ENCODE data around the gene CXorf58.

GRCh38 chrX:23919148-23919547, 11.3 kb downstream of the CXorf58 start:
- TF ChIP-seq TAF1 (IDR thresholded peaks at IDR 0.05; ENCODE audit: borderline replicate concordance, insufficient read depth, low read length): no peak
- no peak for TF ChIP-seq SIN3A (IDR thresholded peaks at IDR 0.05; ENCODE audit: borderline replicate concordance, insufficient read depth, low read length)
- TF ChIP-seq, protein P1, sequence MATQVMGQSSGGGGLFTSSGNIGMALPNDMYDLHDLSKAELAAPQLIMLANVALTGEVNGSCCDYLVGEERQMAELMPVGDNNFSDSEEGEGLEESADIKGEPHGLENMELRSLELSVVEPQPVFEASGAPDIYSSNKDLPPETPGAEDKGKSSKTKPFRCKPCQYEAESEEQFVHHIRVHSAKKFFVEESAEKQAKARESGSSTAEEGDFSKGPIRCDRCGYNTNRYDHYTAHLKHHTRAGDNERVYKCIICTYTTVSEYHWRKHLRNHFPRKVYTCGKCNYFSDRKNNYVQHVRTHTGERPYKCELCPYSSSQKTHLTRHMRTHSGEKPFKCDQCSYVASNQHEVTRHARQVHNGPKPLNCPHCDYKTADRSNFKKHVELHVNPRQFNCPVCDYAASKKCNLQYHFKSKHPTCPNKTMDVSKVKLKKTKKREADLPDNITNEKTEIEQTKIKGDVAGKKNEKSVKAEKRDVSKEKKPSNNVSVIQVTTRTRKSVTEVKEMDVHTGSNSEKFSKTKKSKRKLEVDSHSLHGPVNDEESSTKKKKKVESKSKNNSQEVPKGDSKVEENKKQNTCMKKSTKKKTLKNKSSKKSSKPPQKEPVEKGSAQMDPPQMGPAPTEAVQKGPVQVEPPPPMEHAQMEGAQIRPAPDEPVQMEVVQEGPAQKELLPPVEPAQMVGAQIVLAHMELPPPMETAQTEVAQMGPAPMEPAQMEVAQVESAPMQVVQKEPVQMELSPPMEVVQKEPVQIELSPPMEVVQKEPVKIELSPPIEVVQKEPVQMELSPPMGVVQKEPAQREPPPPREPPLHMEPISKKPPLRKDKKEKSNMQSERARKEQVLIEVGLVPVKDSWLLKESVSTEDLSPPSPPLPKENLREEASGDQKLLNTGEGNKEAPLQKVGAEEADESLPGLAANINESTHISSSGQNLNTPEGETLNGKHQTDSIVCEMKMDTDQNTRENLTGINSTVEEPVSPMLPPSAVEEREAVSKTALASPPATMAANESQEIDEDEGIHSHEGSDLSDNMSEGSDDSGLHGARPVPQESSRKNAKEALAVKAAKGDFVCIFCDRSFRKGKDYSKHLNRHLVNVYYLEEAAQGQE (IDR thresholded peaks at IDR 0.05; ENCODE audit: insufficient read depth in 1 of 2, low read depth in 2 of 2, low read length in 2 of 2): no peak

Data from PFSK-1 (cell line).